Suprapubic skin (tissue), 4 donors: ENCODE data around the gene ERBB3. TPM values are rescaled to one million over a fixed set of nuclear protein-coding genes. Genes with fewer than 3 reads are reported as not detected.
A peak's percentile ranks its signal among the peaks of the same experiment; 100 is the strongest.

Source experiments
- DNase-seq, 2 donors: peaks; one replicate each; pipeline ENCODE4 v3.0.0-alpha.2; 2019; ENCODE audit warnings: low spot score in 2 of 2
- H3K27ac ChIP-seq: fragments of 200-600 bp; sonication (generic); one replicate; pipeline ENCODE4 v1.5.1; 2019
- H3K27me3 ChIP-seq: fragments of 200-600 bp; sonication (generic); one replicate; pipeline ENCODE4 v1.5.1; 2019
- H3K36me3 ChIP-seq: fragments of 200-600 bp; sonication (generic); one replicate; pipeline ENCODE4 v1.5.1; 2019
- H3K4me1 ChIP-seq: fragments of 200-600 bp; sonication (generic); one replicate; pipeline ENCODE4 v1.5.1; 2019
- H3K4me3 ChIP-seq: fragments of 200-600 bp; sonication (generic); one replicate; pipeline ENCODE4 v1.5.1; 2019; ENCODE audit warnings: mild to moderate bottlenecking
- H3K9me3 ChIP-seq: fragments of 200-600 bp; sonication (generic); one replicate; pipeline ENCODE4 v1.5.1; 2019
- EP300 ChIP-seq: sonication (generic); formaldehyde crosslinking; IDR thresholded peaks from one replicate; pipeline ENCODE4 v1.6.1; 2017; ENCODE audit warnings: antibody characterized with exemption
- POLR2A ChIP-seq, 2 donors: fragments of 450-650 bp; IDR thresholded peaks; one replicate each; pipeline ENCODE4 v1.6.1; 2017; ENCODE audit warnings: antibody characterized with exemption in 2 of 2, mild to moderate bottlenecking in 2 of 2, moderate library complexity in 2 of 2
- POLR2AphosphoS5 ChIP-seq, 3 donors: sonication (generic); formaldehyde crosslinking; IDR thresholded peaks; one replicate each; pipeline ENCODE4 v1.6.1; 2017; ENCODE audit warnings: antibody characterized with exemption in 3 of 3
- WGBS: methylation state at CpG from one replicate; pipeline ENCODE4 v1.1.5; 2018; 5-methylcytosine and 5-hydroxymethylcytosine counted together
- total RNA-seq, 4 donors: library from RNA; depleted of rRNA; stranded (reverse); fragments of >200 nt; gene quantifications; one replicate each; pipeline ENCODE4 v1.1.0, GENCODE V29; 2016
- TF ChIP-seq, protein P1 (sequence below), 2 donors: fragments of 200-600 bp in 1 of 2; fragments of 450-650 bp in 1 of 2; sonication (generic) in 1 of 2; IDR thresholded peaks; one replicate each; pipeline ENCODE4 v1.5.1; 2016 to 2019; ENCODE audit warnings: antibody characterized with exemption in 2 of 2, mild to moderate bottlenecking in 1 of 2, moderate library complexity in 1 of 2

The ERBB3 gene
- total RNA-seq, 4 donors from 2014 or later = 147 to 226 (median 181) TPM

DNA sequence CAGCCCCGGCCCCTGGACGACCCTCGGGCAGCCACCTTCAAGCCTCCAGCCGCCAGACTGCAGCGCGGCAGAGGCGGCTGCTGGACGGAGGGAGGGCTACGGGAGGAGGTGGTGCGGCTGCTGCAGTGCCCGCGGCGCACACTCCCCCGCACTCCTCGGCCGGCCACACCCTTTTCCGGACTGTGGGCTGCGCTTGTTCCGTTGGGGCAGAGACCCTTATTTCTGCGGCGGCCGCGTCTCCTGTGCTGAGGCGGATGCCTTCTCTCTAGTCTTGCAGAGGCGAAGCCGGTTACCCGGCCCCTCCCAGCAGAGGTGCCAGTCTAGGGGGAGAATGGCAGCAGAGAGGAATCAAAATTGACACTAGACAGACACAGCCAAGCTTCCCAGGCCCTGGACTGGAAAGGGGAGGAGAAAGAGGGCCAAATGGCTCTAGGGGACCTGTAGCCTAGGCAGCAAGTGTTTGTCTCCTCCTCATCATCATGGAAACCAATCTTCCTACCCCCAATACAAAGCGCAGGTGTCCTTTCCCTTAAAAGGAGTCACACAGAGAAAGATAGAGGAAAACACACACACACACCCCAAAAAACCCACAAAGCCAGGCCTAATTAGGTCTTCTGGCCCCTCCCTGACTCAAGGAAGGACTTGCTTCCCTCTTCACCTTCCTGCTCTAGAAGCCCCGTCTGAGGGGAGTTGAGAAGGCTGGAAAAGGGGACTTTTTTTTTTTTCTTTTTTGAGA, 49.4 kb downstream of the ERBB3 start:
- Histone ChIP-seq H3K9me3 (no peaks in the 10 kb centered on the region), H3K27ac (peak overlapping the region; percentile 85), H3K36me3 (peaks cover 41% of the 10 kb centered on the region), H3K4me1 (peaks cover 35% of the 10 kb centered on the region), H3K4me3 (peak overlapping the region; percentile 83), H3K27me3 (no peaks in the 10 kb centered on the region)
- WGBS = 3% methylated on average over 29 of the region's 29 CpGs
- peak; percentile 80 to 88 for DNase-seq
- no peak for TF ChIP-seq POLR2A (IDR thresholded peaks at IDR 0.05)
- TF ChIP-seq EP300 = no peak
- TF ChIP-seq, protein P1, sequence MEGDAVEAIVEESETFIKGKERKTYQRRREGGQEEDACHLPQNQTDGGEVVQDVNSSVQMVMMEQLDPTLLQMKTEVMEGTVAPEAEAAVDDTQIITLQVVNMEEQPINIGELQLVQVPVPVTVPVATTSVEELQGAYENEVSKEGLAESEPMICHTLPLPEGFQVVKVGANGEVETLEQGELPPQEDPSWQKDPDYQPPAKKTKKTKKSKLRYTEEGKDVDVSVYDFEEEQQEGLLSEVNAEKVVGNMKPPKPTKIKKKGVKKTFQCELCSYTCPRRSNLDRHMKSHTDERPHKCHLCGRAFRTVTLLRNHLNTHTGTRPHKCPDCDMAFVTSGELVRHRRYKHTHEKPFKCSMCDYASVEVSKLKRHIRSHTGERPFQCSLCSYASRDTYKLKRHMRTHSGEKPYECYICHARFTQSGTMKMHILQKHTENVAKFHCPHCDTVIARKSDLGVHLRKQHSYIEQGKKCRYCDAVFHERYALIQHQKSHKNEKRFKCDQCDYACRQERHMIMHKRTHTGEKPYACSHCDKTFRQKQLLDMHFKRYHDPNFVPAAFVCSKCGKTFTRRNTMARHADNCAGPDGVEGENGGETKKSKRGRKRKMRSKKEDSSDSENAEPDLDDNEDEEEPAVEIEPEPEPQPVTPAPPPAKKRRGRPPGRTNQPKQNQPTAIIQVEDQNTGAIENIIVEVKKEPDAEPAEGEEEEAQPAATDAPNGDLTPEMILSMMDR (IDR thresholded peaks at IDR 0.05) = no peak
- TF ChIP-seq POLR2AphosphoS5 (IDR thresholded peaks at IDR 0.05) = no peak

DNA sequence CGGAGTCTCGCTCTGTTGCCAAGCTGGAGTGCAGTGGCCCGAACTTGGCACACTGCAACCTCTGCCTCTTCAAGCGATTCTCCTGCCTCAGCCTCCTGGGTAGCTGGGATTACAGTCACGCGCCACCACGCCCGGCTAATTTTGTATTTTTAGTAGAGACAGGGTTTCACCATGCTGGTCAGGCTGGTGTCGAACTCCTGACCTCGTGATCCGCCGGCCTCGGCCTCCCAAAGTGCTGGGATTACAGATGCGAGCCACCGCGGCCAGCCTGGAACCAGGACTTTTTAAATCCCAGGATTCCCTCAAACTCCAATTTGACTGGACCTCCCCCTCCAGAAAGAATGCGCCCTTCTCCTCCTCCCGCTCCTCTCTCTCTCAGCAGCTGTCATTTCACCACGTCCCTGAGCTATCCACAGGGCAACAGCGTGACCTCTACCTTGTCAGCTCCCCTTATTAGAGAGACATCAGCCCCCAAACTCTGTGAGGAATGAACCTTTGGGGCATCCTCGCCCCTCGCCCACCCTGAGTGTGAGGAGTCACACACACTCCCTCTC, 50.1 kb downstream of the ERBB3 start:
- 70% methylated on average over 22 of the region's 22 CpGs for WGBS
- H3K4me1 ChIP-seq = peaks cover 35% of the 10 kb centered on the region

DNA sequence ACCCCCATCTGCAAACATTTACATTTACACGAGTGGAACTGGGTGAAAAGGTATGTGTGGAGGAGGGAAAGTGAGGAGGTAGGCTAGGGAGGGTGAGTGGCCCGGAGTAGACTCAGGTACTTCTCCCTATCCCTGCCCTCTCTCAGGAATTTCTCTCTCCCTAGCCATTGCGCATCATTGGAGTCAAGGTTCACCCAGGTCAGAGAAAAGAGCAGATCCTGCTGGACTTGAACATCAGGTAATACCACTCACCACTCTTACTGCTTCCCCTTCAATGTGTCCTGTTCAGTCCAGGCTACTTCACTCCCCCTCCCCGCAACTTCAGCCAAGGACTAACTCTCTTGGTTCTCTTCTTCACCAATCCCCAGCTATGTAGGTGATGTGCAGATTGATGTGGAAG, 50.9 kb downstream of the ERBB3 start:
- Histone ChIP-seq H3K4me1 (peaks cover 28% of the 10 kb centered on the region), H3K4me3 (no peak overlapping the region), H3K27ac (no peak overlapping the region), H3K9me3 (no peaks in the 10 kb centered on the region), H3K27me3 (no peaks in the 10 kb centered on the region), H3K36me3 (peaks cover 55% of the 10 kb centered on the region)
- TF ChIP-seq, protein P1 (IDR thresholded peaks at IDR 0.05) = no peak
- TF ChIP-seq POLR2A (IDR thresholded peaks at IDR 0.05) (no peak), EP300 (no peak), POLR2AphosphoS5 (IDR thresholded peaks at IDR 0.05) (no peak)
- no peak for DNase-seq
- WGBS = 80% methylated on average over 4 of the region's 4 CpGs

More for the DNA sequence above, 50.1 kb downstream of the ERBB3 start:
- TF ChIP-seq EP300 = no peak
- no peak for TF ChIP-seq POLR2A (IDR thresholded peaks at IDR 0.05)
- TF ChIP-seq, protein P1 (IDR thresholded peaks at IDR 0.05) = no peak
- no peak for TF ChIP-seq POLR2AphosphoS5 (IDR thresholded peaks at IDR 0.05)
- Histone ChIP-seq H3K36me3 (peaks cover 48% of the 10 kb centered on the region), H3K4me3 (peak overlapping the region; percentile 83), H3K9me3 (no peaks in the 10 kb centered on the region), H3K27ac (peak overlapping the region; percentile 17), H3K27me3 (no peaks in the 10 kb centered on the region)
- no peak for DNase-seq

DNA sequence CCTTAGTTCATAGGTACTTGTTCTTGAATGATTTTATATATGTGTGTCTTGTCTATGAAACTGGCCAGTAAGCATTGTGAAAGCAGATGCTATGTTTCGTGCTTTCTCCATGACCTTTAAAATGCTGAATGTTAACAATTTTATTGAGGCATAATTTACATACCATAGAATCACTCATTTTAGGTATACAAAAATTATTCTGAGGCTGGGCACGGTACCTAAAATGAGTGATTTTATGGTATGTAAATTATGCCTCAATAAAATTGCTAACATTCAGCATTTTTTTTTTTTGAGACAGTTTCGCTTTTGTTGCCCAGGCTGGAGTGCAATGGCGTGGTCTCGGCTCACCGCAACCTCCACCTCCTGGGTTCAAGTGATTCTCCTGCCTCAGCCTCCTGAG, 54.9 kb downstream of the ERBB3 start:
- H3K27me3 ChIP-seq = no peaks in the 10 kb centered on the region
- H3K4me1 ChIP-seq = peaks cover 3% of the 10 kb centered on the region
- WGBS = 97% methylated on average over 6 of the region's 6 CpGs
- no peak for DNase-seq
- TF ChIP-seq EP300 (no peak), POLR2AphosphoS5 (IDR thresholded peaks at IDR 0.05) (no peak), POLR2A (IDR thresholded peaks at IDR 0.05) (no peak)
- TF ChIP-seq, protein P1 (IDR thresholded peaks at IDR 0.05) = no peak
- H3K4me3 ChIP-seq = no peak overlapping the region
- H3K9me3 ChIP-seq = no peaks in the 10 kb centered on the region
- peaks cover 95% of the 10 kb centered on the region for H3K36me3 ChIP-seq
- no peak overlapping the region for H3K27ac ChIP-seq

DNA sequence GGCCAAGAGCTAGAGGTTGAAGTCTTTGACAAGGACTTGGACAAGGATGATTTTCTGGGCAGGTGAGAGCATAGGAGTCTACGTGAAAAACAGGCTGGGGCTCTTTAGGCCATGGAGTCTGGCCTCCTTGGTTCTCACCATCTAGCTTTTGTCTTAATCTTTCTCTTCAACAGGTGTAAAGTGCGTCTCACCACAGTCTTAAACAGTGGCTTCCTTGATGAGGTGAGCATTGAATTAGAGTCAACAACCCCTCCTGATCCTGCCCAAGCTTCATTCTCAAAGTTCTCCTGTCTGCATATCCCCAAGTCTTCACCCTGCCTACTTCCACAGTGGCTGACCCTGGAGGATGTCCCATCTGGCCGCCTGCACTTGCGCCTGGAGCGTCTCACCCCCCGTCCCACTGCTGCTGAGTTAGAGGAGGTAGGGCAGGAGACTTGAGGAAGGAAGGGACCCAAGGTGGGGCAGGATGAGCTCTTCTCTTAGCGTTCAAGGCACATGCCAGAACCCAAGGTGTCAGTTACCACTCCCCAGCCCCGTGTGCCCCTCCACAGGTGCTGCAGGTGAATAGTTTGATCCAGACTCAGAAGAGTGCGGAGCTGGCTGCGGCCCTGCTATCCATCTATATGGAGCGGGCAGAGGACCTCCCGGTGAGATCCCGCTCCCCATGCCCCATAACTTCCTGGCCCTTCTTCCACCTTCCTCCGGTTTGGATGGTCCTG, 58.0 kb downstream of the ERBB3 start:
- peaks cover 99% of the 10 kb centered on the region for H3K36me3 ChIP-seq
- no peaks in the 10 kb centered on the region for H3K9me3 ChIP-seq
- TF ChIP-seq POLR2A (IDR thresholded peaks at IDR 0.05) = no peak
- TF ChIP-seq, protein P1 (IDR thresholded peaks at IDR 0.05) = no peak
- no peak for TF ChIP-seq POLR2AphosphoS5 (IDR thresholded peaks at IDR 0.05)
- no peak for TF ChIP-seq EP300
- H3K27ac ChIP-seq = no peak overlapping the region
- H3K4me3 ChIP-seq = no peak overlapping the region
- H3K4me1 ChIP-seq = no peaks in the 10 kb centered on the region
- 94% methylated on average over 14 of the region's 14 CpGs for WGBS
- no peaks in the 10 kb centered on the region for H3K27me3 ChIP-seq
- DNase-seq = no peak
